GM12892 (cell line): ENCODE results near the gene ATP6V0C.

Source experiments
- POLR2A ChIP-seq: IDR thresholded peaks from 2 replicates; pipeline ENCODE4 v1.6.1; 2011; ENCODE audit warnings: low read depth, low read length, control low read depth
- POLR2AphosphoS5 ChIP-seq: IDR thresholded peaks from 2 replicates; pipeline ENCODE4 v1.6.1; 2011; ENCODE audit warnings: low read depth, low read length, control low read depth
- TAF1 ChIP-seq: IDR thresholded peaks from 2 replicates; pipeline ENCODE4 v1.6.1; 2011; ENCODE audit warnings: low read depth, mild to moderate bottlenecking, control low read depth, low read length, borderline replicate concordance

GRCh38 chr16:2486645-2487516 lies 26.9 kb upstream of the ATP6V0C start:
- TF ChIP-seq POLR2A, result no peak
- no peak for TF ChIP-seq POLR2AphosphoS5
- no peak for TF ChIP-seq TAF1
